Right ventricle myocardium inferior (tissue), 1 donor: Measurements from ENCODE around the gene KDR. TPM values are rescaled to one million over a fixed set of nuclear protein-coding genes. Genes with fewer than 3 reads are reported as not detected.

Experiments used
- ATAC-seq: fragments of 200-7000 bp; cut with Tn5 transposase; one replicate; pipeline ENCODE4 v1.9.1; 2020; ENCODE audit warnings: mild to moderate bottlenecking, moderate library complexity
- DNase-seq: peaks from one replicate; pipeline ENCODE4 v3.0.0; 2021; ENCODE audit errors: missing footprints
- intact Hi-C: fragments of 100-400 bp; cut with DNase I; formaldehyde crosslinking; loops from one replicate; pipeline ENCODE4 v1.11.0; 2022
- total RNA-seq: library from RNA; stranded (reverse); fragmentation: NEBNext Ultra II Directional; extraction: Animal tissue kit (Norgen Biotek cat#: 25700); gene quantifications from one replicate; pipeline ENCODE4 v1.2.1, GENCODE V29; 2021
- donor health status: DM: no; HTN: yes; CAD: no; lungs with severe emphysema.

Gene KDR
- total RNA-seq, 1 donor from 2014 or later, result 23.2 TPM

DNA sequence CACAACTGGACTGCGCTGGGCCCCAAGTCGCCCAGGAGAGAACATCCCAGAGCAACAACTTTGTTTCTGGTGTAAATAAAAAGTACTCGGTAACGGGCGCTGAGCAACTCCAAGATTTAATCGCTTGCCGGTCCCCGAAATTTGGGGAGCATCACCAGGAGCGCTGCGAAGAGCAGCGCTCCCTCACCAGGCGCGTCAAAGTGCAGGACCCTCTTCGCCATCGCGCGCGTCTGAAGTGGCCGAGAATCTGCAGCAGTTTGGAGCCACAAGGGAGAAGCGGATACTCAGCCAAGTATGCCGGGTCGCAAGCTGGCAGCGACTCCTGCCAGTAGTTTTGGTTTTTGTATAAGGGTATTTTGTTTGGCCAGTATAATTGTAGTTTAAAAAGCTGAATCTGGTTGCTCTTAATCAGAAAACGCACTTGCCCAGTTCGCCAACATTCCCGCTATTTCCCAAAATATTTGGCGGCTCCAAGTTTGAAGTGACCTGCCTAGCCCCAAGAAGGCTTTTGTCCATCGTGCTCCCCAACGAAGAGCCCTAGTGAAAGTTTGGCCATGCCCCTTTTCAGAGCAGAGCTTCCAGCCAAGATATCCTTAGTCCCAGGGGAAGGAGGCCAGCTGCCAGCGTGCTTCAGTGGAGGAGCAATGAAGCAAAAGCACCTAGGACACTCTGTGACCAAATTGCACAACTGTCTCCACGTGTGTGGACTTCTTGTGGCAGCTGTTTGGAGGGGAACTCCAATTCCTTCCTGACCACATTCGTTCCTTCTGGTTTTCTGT, 557 bp upstream of the KDR start:
- intact Hi-C loops, result loop anchor here (2.0 kb wide), 1 partner anchor 53 kb away; no protein-coding TSS in a partner anchor
- DNase-seq (no peak), ATAC-seq (peak; percentile 51)

DNA sequence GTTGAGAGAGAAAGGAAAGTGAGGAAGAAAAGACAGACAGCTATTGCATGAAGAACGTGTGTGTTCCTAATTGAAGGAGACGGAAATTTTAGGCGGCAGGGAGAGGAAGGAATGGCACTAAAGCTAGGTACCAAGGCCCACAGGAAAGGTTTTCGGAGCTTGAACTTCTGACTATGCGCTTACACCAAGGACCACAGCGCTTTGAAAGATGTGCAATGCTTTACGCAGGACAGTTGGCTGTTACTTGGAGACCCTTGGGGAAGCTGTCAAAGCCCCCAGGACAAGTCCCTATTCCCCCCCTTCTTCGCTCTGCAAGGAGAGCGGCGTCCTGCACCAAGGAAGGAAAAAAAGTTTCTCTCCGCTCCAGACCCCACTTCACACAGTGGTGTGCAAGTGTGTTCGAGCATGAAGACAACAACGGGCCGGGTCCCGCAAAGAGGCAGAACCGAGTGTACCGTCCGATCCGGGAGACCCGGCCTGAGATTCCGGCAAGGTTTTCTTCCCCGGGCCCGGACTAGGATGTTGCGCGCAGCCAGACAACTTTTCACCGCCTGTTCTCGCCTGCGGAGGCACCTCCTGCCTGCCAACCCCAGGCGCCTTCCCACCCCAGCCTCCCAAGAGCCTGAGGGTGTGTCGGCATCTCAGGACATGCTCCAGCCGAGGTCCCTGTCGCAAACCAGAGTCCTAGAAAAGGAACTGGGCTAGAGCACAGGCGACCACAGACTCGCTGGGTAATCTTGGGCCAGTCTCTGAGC, 896 bp downstream of the KDR start:
- no peak for DNase-seq
- intact Hi-C loops, result loop anchor here (2.0 to 5.0 kb wide), 3 partner anchors 47 to 117 kb away; no protein-coding TSS in a partner anchor
- peak; percentile 51 for ATAC-seq

DNA sequence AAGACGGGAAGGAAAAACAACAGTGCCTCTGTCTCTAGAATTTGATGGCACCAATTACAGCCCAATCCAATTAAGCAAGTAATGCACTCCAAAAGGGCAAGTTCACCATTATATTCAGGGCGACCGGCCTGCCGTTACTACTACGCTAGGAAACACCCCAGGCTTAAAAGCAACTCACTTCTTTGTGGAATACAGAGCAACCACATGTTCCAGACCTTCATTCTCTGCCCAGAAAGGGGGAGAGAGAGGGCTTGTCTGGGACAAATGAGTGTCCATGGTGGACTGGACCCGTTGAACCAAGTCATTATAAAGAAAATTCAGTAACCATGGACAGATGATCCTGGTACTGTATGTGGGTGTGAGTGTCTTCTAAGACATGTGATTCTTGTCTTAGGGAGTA, 1.6 kb downstream of the KDR start:
- ATAC-seq (no peak), DNase-seq (no peak)
- intact Hi-C loops, result loop anchor here (2.0 to 5.0 kb wide), 3 partner anchors 46 to 116 kb away; no protein-coding TSS in a partner anchor

DNA sequence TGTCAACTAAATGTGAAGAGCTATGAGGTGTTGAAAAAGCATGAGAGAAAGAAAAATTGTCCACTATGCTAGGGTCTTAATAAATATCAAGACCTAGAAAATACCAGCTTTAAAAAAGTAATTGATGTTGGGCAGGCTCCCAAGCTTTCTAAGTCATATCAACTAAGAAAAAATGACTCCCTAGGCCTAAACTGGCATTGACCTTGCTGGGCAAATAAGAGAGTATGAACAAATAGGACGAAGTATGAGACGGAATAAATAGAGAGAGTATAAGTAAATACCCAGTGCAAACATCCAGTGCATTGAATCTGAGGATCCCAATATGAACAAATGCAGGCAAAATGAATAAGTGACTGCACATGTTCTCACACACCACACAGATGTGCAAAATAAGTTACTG, 3.2 kb downstream of the KDR start:
- intact Hi-C loops, result loop anchor here (5.0 kb wide), 2 partner anchors 45 to 115 kb away; no protein-coding TSS in a partner anchor
- no peak for DNase-seq

DNA sequence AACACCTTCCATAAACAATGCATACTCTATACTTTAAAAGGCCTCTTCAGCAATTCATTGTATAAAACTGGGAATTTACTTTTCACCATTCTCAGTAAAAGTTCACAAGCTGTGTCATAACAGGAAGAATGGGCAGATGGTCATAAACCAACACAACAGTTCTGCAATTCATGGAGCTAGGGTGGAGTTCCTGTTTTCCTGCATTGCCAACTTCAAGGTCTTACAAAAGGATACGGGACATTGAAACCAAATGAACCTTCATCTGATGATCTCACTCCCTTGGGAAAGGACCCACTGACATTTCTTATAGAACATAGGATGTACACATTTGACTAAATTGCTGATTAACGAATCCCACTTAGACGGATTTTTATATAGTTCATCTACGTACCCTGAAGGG, 4.1 kb downstream of the KDR start:
- intact Hi-C loops, result loop anchor here (5.0 kb wide), 2 partner anchors 44 to 114 kb away; no protein-coding TSS in a partner anchor
- no peak for DNase-seq
- no peak for ATAC-seq

More for the DNA sequence above, 3.2 kb downstream of the KDR start:
- ATAC-seq, result no peak

DNA sequence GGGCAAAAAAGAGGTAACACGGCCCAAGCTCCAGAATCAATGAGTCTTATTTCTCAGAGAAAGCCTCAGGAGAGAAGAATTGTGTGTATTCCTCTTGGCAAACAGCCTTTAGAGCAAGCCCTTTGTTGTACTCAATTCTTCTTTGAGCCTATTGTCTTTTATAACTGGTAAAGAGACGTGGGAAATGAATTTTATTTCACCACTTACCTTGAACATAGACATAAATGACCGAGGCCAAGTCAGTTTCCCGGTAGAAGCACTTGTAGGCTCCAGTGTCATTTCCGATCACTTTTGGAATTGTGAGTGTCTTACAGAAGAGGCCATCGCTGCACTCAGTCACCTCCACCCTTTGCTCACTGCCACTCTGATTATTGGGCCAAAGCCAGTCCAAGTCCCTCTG, 7.0 kb downstream of the KDR start:
- intact Hi-C loops, result loop anchor here (5.0 kb wide), 1 partner anchor 204 kb away; no protein-coding TSS in a partner anchor
- ATAC-seq, result no peak
- no peak for DNase-seq

DNA sequence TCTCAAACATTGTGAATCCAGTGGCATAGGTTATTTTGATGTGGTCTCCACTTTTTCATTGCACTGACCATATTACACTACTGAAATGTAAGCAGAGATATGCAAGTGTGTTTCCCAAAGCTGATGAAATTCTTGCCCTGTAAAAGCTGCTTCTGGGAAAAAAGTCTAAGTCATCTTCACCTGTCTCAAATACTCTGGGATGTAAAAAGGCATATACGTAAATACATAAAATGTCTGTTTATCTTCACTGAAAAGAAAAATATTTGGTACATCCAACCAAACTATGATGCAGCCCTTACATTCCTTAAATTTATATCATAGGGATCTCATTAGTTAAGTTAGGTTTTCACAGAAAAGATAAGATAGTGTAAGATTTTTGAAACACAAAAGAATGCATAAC, 7.9 kb downstream of the KDR start:
- ATAC-seq (no peak), DNase-seq (no peak)
- intact Hi-C loops, result loop anchor here (5.0 kb wide), 1 partner anchor 205 kb away; no protein-coding TSS in a partner anchor

DNA sequence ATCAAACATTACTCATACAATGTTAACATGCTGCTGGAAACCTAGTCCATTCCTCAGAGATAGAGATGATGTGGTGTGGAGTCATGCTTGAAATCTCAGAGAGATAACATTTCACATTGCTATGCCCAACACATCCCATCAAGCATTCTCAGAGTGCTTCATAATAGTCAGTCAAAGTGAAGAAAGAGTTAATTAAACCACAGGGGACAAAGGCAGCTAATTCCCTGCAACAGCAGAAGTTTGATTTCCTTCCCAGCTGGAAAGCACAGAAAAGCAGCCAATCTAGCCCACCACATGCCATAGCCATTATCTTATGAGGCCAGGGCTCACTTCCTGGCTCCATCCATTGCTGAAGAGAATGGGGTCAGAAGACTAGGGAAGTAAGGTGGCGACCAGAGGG, 8.9 kb downstream of the KDR start:
- DNase-seq, result no peak
- intact Hi-C loops, result loop anchor here (5.0 kb wide), 1 partner anchor 206 kb away; no protein-coding TSS in a partner anchor
- ATAC-seq, result no peak

DNA sequence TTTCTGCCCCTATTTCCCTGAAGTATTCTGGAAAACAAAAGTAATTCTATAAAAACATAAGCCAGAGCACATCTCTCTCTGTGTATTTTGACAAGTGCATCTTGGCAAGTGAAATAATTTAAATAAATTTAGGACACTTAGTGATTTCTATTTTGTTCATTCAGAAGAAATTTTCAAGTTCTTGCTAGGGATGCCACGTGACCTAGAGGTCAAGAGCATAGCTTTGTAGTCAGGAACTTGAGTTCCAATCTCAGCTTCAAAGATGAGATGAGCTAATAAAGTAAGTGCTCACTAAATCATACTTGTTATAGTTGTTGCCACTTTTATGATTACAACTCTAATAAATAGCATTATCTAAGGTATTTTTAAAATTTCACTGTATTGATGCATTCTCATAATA, 13.8 kb downstream of the KDR start:
- intact Hi-C loops, result no loop called here
- ATAC-seq (no peak), DNase-seq (no peak)

DNA sequence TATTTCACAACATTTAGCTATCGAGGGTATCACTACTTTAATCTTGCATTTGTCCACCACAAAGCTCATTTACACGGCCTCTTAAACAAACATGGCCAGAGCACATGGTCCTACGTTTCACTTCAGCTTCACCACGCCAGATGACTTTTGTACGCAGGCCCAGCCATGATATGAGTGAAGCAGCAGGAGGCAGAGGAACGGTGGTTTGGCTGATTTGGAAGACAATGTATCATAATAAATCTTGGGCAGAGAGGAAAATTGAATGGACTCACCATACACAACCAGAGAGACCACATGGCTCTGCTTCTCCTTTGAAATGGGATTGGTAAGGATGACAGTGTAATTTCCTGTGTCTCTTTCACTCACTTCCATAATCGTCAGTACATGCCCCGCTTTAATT, 15.3 kb downstream of the KDR start:
- ATAC-seq (no peak), DNase-seq (no peak)
- intact Hi-C loops, result no loop called here

DNA sequence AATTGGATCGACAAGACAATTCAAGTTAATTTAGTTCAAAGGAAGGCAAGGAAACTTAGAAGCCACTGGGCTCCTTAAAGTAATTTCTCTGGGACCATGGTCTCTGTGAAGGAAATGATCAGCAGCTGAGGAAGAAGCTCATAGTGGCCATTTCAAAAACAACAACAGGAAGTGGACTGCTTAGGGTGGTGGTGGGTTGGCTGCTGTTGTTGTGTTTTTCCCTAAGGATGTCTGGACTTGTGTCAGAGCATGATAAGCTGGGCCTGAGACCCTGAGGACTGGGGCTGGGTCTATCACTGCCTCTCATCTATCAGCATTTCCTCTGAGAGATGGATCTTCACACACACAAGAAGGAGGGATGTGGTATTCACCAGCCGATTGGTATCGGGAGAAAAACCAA, 18.3 kb downstream of the KDR start:
- intact Hi-C loops, result no loop called here
- DNase-seq, result no peak
- no peak for ATAC-seq

DNA sequence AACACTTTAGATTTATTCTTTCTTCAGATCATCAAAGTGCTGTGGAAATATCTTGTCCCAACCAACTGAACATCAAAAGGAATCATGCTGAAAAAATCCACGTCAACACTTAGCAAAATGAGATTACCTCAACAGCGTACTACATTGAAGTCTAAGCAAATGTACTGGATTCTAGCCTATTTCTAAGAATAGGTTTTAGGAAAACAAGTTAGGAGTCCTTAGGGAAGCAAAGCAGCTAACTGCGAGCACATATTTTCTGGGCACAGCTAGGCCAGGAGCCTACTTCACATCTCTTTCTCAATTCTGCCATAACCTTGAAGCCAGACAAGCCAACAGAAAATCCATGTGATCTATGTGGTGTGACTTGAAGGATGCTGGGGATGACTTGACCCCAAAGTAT, 22.2 kb downstream of the KDR start:
- ATAC-seq, result peak; percentile 54
- intact Hi-C loops, result no loop called here
- no peak for DNase-seq

DNA sequence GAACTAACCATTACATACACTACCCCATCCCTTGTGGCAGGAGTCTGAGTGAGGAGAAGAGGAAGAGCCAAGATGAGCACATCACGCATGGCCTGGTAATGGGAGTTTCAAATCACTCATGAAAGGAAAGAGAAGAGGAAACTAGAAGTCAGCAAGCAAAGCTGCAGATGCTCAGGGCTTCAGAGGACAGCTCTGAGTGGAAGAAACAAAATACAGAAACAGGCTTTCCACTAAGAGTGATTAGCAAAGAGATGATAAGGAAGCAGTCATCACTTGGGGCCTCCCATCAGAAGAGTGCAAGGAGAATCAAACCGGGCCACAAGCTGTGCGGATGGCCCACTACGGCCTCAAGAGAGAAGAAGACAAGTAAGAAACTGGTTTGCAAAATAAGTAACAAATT, 25.6 kb downstream of the KDR start:
- intact Hi-C loops, result no loop called here
- ATAC-seq, result no peak
- DNase-seq, result no peak

DNA sequence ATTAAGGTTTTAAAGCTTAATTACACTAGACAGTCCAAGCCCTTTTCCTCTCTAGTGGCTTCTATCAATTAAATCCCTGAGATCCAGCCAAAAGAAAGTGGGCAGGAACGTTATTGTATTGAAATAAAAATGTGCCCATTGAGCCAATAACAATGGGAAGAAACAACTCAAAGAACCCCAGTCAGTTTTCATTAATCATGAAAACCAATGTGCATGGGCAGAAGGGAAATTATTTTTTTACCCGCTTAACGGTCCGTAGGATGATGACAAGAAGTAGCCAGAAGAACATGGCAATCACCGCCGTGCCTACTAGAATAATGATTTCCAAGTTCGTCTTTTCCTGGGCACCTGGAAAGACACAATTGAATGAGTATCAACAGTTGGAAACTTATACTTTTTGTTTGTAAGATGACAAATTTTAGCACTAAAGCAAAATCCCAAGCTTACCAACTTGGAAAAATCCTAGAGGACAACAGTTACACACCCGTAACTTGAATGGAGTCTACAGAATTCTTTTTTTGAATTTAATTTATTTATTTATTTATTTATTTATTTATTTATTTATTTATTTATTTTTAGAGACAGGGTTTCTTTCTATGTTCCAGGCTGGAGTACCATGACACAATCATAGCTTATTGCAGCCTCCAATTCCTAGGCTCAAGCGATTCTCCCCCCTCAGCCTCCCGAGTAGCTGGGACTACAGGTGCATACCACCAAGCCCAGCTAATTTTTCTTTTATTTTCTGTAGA, 26.8 kb downstream of the KDR start:
- DNase-seq (no peak), ATAC-seq (no peak)
- intact Hi-C loops, result no loop called here

DNA sequence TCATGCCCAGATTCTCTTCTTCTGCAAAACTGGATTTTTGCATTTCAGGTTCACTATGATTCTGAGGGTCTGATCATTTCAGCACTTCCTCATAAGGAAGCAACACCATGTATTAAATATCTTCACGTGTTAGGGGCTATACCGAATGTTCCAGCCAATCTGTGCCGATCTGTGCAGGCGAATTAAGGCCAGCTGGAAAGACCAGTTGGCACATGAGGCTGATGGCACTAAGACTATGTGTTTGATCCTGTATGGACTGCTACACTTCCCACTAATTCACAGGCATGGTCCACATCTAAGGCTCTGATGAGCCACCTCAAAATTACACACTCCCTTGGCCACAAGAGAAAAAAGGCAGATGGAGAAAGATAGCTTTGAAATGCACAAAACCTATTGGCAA, 28.8 kb downstream of the KDR start:
- intact Hi-C loops, result no loop called here
- DNase-seq, result no peak
- ATAC-seq, result no peak

DNA sequence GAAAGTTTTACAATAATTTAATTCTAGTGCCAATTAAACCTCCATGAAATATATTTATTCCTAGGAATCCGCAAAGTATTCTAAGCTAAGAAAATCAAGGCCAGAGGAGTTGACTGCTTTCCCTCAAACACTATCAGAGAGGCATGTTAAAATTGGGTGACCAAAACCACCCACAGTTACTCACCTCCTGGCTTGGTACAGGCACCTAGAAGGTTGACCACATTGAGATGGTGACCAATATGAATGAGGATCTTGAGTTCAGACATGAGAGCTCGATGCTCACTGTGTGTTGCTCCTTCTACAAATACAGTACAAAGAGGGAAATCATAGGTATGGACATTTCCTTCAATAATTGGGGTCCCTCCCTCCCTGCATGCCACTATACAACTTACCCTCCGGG, 29.4 kb downstream of the KDR start:
- intact Hi-C loops, result no loop called here
- no peak for DNase-seq
- ATAC-seq, result no peak

DNA sequence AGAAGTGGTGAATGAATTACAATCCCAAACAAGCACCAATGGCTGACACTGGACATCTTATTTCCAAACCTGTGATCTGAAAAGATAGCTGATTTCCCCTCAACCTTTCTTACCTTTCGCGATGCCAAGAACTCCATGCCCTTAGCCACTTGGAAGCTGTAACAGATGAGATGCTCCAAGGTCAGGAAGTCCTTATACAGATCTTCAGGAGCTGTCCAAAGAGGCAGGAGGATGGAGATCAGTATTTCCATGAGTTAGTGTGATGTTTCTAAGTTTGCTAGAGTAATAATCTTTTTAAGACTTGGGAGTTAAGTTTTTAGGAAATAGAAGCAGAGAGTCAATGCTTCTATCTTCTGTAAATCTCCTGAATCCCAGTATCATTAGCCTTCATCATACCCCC, 32.9 kb downstream of the KDR start:
- no peak for ATAC-seq
- intact Hi-C loops, result no loop called here
- no peak for DNase-seq

DNA sequence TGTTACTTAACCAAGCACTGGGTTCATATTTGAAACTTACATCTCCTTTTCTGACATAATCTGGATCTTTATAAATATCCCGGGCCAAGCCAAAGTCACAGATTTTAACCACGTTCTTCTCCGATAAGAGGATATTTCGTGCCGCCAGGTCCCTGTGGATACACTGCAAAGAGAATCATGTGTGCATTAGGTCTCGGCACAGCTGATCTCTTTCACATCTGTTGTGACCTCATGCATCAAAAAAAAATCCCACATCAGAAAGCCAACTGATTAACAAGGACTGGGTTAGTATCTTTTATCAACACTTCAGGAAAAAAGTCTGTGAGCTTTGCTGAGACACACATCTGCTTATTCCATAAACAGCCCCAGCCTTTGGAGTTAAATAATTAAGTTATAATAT, 35.5 kb downstream of the KDR start:
- intact Hi-C loops, result no loop called here
- DNase-seq (no peak), ATAC-seq (peak; percentile 55)

DNA sequence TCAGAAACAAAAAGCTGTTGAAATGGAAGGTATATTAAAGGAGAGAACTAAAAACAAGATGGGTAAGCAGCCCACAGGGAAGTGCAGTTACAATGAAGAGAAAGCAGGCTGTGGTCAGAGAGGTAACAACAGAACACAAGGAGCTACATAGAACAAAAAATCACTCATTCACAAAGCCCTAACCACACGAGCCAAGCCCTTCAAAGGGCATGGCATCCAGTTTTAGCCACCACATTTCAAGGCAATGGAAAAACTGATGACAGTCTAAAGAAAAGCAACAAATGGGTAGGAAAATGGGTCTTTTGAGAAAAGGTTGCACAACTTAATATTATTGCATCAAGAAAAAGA, 37.5 kb downstream of the KDR start:
- no peak for DNase-seq
- ATAC-seq, result no peak
- intact Hi-C loops, result no loop called here
